PC-9 (cell line): ENCODE results near the gene FILIP1L. TPM values are rescaled to one million over a fixed set of nuclear protein-coding genes. Genes with fewer than 3 reads are reported as not detected.

ENCODE experiments used
- BruUV-seq: library from RNA; stranded (reverse); fragments of 400-500 nt; replicated peaks from 2 replicates; lab custom pipeline; 2021; lab: Mats Ljungman, UMichigan
- CTCF ChIA-PET: fragments of 300-600 bp; sonication (Branson Sonifier 250); formaldehyde crosslinking; loops from one replicate; lab custom pipeline; 2022; ENCODE audit warnings: antibody characterized with exemption; lab: Charles Lee
- POLR2A ChIA-PET: fragments of 300-600 bp; sonication (Branson Sonifier 250); formaldehyde crosslinking; loops from one replicate; lab custom pipeline; 2022; ENCODE audit warnings: antibody characterized with exemption; ENCODE audit not compliant: unreplicated experiment; lab: Charles Lee
- DNase-seq, 2 experiments: peaks; one replicate each; pipeline versions ENCODE4 v3.0.0 to v3.0.0-alpha.2; 2015 to 2022; ENCODE audit warnings: mixed read lengths in 1 of 2
- H2AFZ ChIP-seq: fragments of 200-600 bp; sonication (generic); 2 replicates; pipeline ENCODE4 v1.8.1; 2017; ENCODE audit warnings: antibody characterized with exemption
- H3F3A ChIP-seq: fragments of 200-600 bp; sonication (generic); 2 replicates; pipeline ENCODE4 v1.8.1; 2017; ENCODE audit warnings: antibody characterized with exemption, mild to moderate bottlenecking, low read depth; ENCODE audit not compliant: insufficient read depth
- H3K27ac ChIP-seq: fragments of 200-600 bp; sonication (generic); 2 replicates; pipeline ENCODE4 v1.6.1; 2016; ENCODE audit warnings: mixed run types
- H3K27me3 ChIP-seq: fragments of 200-600 bp; sonication (generic); 2 replicates; pipeline ENCODE4 v1.6.1; 2016; ENCODE audit warnings: low read depth, mixed run types; ENCODE audit not compliant: insufficient read depth
- H3K36me3 ChIP-seq: fragments of 200-600 bp; sonication (generic); 2 replicates; pipeline ENCODE4 v1.6.1; 2016; ENCODE audit warnings: low read depth, mixed run types
- H3K4me1 ChIP-seq: fragments of 200-600 bp; sonication (generic); replicated peaks from 2 replicates; pipeline ENCODE4 v1.6.1; 2016; ENCODE audit warnings: mixed run types; ENCODE audit not compliant: insufficient read depth
- H3K4me2 ChIP-seq: fragments of 200-600 bp; sonication (generic); 2 replicates; pipeline ENCODE4 v1.6.1; 2017; ENCODE audit warnings: mixed run types
- H3K4me3 ChIP-seq: fragments of 200-600 bp; sonication (generic); 2 replicates; pipeline ENCODE4 v1.6.1; 2016; ENCODE audit warnings: mixed run types
- H3K79me2 ChIP-seq: fragments of 200-600 bp; sonication (generic); 2 replicates; pipeline ENCODE4 v1.6.1; 2017; ENCODE audit warnings: low read depth, mixed run types
- H3K9me2 ChIP-seq: fragments of 200-600 bp; sonication (generic); 2 replicates; pipeline ENCODE4 v1.8.1; 2017; ENCODE audit warnings: mild to moderate bottlenecking; ENCODE audit not compliant: insufficient read depth
- H3K9me3 ChIP-seq: fragments of 200-600 bp; sonication (generic); 2 replicates; pipeline ENCODE4 v1.8.1; 2016; ENCODE audit warnings: low read depth; ENCODE audit not compliant: insufficient read depth
- H4K20me1 ChIP-seq: fragments of 200-600 bp; sonication (generic); 2 replicates; pipeline ENCODE4 v1.8.1; 2017; ENCODE audit not compliant: insufficient read depth
- CTCF ChIP-seq: fragments of 200-600 bp; sonication (generic); conservative IDR thresholded peaks from 2 replicates; pipeline ENCODE4 v1.6.1; 2017; ENCODE audit warnings: mixed run types, antibody characterized with exemption, mild to moderate bottlenecking, moderate library complexity
- EZH2 ChIP-seq: fragments of 200-600 bp; sonication (generic); IDR thresholded peaks from 2 replicates; pipeline ENCODE4 v1.8.0; 2017; ENCODE audit warnings: antibody characterized with exemption, low read depth
- intact Hi-C: fragments of 100-400 bp; cut with micrococcal nuclease; formaldehyde crosslinking; loops from one replicate; pipeline ENCODE4 v1.10.0; 2022; ENCODE audit not compliant: unreplicated experiment
- total RNA-seq: library from RNA; stranded (reverse); gene quantifications from 2 replicates; pipeline ENCODE4 v1.2.3, GENCODE V29; 2021

Gene FILIP1L
- total RNA-seq, 1 experiment from 2014 or later, result 16.8 TPM

GRCh38 chr3:100007313-100007712 is 107.0 kb downstream of the FILIP1L start:
- Histone ChIP-seq H3K4me1 (peaks cover 43% of the 10 kb centered on the region), H3K4me3 (no peak overlapping the region), H3K9me2 (no peaks in the 10 kb centered on the region; the same call in 1 of the 2 replicates), H3K36me3 (no peaks in the 10 kb centered on the region), H3K4me2 (no peak overlapping the region), H3F3A (peaks cover 27% of the 10 kb centered on the region), H3K27me3 (no peaks in the 10 kb centered on the region), H2AFZ (no peak overlapping the region), H3K79me2 (no peaks in the 10 kb centered on the region; the same call in 1 of the 2 replicates), H4K20me1 (no peaks in the 10 kb centered on the region), H3K9me3 (no peaks in the 10 kb centered on the region), H3K27ac (no peak overlapping the region)
- TF ChIP-seq EZH2, result no peak
- TF ChIP-seq CTCF, result no peak
- intact Hi-C loops, result loop anchor here (1.0 kb wide), 1 partner anchor 164 kb away; no protein-coding TSS in a partner anchor
- POLR2A ChIA-PET, result interaction anchor here (0.8 kb wide), 1 partner anchor 9 kb away, joined by 8 read pairs; no protein-coding TSS in a partner anchor
- CTCF ChIA-PET, result interaction anchor here (1.7 kb wide), 1 partner anchor 35 kb away, joined by 8 read pairs; no protein-coding TSS in a partner anchor
- BruUV-seq, result no TSS peak
- no peak for DNase-seq

GRCh38 chr3:100006570-100007271 is 107.6 kb downstream of the FILIP1L start:
- no peaks in the 10 kb centered on the region for H3K36me3 ChIP-seq
- H3K4me1 ChIP-seq, result peaks cover 49% of the 10 kb centered on the region
- no TSS peak for BruUV-seq
- no peaks in the 10 kb centered on the region for H3K27me3 ChIP-seq
- no peaks in the 10 kb centered on the region for H3K9me3 ChIP-seq
- peak overlapping the region; percentile 4 for H3K27ac ChIP-seq
- no peaks in the 10 kb centered on the region for H4K20me1 ChIP-seq
- no peak overlapping the region for H3K4me3 ChIP-seq
- H2AFZ ChIP-seq, result no peak overlapping the region
- ChIA-PET CTCF (interaction anchor here (0.6 to 1.7 kb wide), 3 partner anchors 35 to 247 kb away, joined by 6 to 8 read pairs (median 8); no protein-coding TSS in a partner anchor), POLR2A (interaction anchor here (0.5 to 0.8 kb wide), 3 partner anchors 8 to 258 kb away, joined by 4 to 8 read pairs (median 8); no protein-coding TSS in a partner anchor)
- H3K79me2 ChIP-seq, result no peaks in the 10 kb centered on the region; the same call in 1 of the 2 replicates
- TF ChIP-seq EZH2, result no peak
- no peak for TF ChIP-seq CTCF
- no peaks in the 10 kb centered on the region; the same call in 1 of the 2 replicates for H3K9me2 ChIP-seq
- peak in 1 of 2 experiments; percentile 87 for DNase-seq
- H3F3A ChIP-seq, result peaks cover 33% of the 10 kb centered on the region
- intact Hi-C loops, result loop anchor here (1.0 kb wide), 1 partner anchor 163 kb away; no protein-coding TSS in a partner anchor
- peak overlapping the region; percentile 21 for H3K4me2 ChIP-seq

- Histone ChIP-seq H3K9me2 (no peaks in the 10 kb centered on the region; the same call in 1 of the 2 replicates), H3K4me2 (peak overlapping the region; percentile 21), H3F3A (peaks cover 35% of the 10 kb centered on the region), H4K20me1 (no peaks in the 10 kb centered on the region), H3K4me3 (no peak overlapping the region), H3K4me1 (peaks cover 57% of the 10 kb centered on the region), H2AFZ (no peak overlapping the region), H3K27me3 (no peaks in the 10 kb centered on the region), H3K79me2 (no peaks in the 10 kb centered on the region; the same call in 1 of the 2 replicates), H3K9me3 (no peaks in the 10 kb centered on the region), H3K27ac (peak overlapping the region; percentile 4), H3K36me3 (no peaks in the 10 kb centered on the region)
- no TSS peak for BruUV-seq
- TF ChIP-seq CTCF (no peak), EZH2 (no peak)
- intact Hi-C loops, result no loop called here
- no peak for DNase-seq
- CTCF ChIA-PET, result interaction anchor here (0.6 kb wide), 1 partner anchor 52 kb away, joined by 8 read pairs; no protein-coding TSS in a partner anchor
- POLR2A ChIA-PET, result interaction anchor here (0.6 kb wide), 1 partner anchor 259 kb away, joined by 8 read pairs; no protein-coding TSS in a partner anchor
Observed at GRCh38 chr3:100005665-100006393, 108.5 kb downstream of the FILIP1L start.
